ENCODE data around the gene RANBP3L. TPM values are rescaled to one million over a fixed set of nuclear protein-coding genes. Genes with fewer than 3 reads are reported as not detected.

RANBP3L gene
- total RNA-seq, 1 donor from 2014 or later, result not detected

DNA sequence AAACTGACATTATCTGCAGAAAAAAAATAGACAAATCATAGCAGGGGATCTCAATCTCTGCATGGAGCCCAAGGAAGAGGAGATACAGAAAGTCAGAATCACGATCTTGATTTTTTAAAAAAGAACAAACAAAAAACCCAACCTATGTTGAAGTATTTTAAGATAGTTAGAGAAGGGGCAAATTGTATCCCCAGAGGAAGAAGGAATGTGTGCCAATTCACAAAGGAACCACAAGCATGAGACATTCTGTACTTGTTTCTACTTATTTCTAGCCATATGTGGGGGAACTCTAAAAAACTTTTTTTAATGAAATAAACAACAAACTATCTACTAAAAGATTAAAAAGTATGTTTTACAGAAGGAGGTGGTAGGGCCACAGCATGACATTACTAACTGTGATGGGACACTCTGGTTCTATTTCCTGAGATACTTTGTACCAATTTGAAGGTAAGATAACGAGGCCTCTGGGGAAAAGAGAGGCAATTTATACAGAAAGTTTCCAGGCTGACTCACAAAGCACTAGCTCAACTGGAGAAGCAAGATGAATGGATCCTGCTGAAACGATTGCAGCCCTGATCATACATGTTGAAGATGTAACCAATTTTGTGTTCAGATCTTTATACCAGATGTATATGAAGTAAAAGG lies 22.5 kb downstream of the RANBP3L start:
- no peak overlapping the region for H3K4me2 ChIP-seq
- H3K4me3 ChIP-seq, result no peak overlapping the region
- Mint-ChIP-seq H3K27ac (no peak overlapping the region), H3K4me1 (peaks cover 31% of the 10 kb centered on the region), H3K4me3 (no peak overlapping the region), H3K36me3 (no peaks in the 10 kb centered on the region), H3K27me3 (ENCODE audit: insufficient read depth, low read depth) (no peaks in the 10 kb centered on the region), H3K9me3 (no peaks in the 10 kb centered on the region)
- no peak overlapping the region for H2AFZ ChIP-seq (replicated peaks)
- H3K27me3 ChIP-seq, result no peaks in the 10 kb centered on the region
- TF ChIP-seq EZH2 (IDR thresholded peaks at IDR 0.05) (no peak), EZH2phosphoT487 (IDR thresholded peaks at IDR 0.05) (no peak)
- TF ChIP-seq, protein P1, sequence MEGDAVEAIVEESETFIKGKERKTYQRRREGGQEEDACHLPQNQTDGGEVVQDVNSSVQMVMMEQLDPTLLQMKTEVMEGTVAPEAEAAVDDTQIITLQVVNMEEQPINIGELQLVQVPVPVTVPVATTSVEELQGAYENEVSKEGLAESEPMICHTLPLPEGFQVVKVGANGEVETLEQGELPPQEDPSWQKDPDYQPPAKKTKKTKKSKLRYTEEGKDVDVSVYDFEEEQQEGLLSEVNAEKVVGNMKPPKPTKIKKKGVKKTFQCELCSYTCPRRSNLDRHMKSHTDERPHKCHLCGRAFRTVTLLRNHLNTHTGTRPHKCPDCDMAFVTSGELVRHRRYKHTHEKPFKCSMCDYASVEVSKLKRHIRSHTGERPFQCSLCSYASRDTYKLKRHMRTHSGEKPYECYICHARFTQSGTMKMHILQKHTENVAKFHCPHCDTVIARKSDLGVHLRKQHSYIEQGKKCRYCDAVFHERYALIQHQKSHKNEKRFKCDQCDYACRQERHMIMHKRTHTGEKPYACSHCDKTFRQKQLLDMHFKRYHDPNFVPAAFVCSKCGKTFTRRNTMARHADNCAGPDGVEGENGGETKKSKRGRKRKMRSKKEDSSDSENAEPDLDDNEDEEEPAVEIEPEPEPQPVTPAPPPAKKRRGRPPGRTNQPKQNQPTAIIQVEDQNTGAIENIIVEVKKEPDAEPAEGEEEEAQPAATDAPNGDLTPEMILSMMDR (IDR thresholded peaks at IDR 0.05), result no peak
- peaks cover 7% of the 10 kb centered on the region for H3K4me1 ChIP-seq
- DNase-seq (ENCODE audit: low spot score), result no peak
- no peak overlapping the region for H3K27ac ChIP-seq
- H3K9ac ChIP-seq, result no peak overlapping the region
- no peaks in the 10 kb centered on the region for H3K79me2 ChIP-seq (ENCODE audit: low read depth)
- no peaks in the 10 kb centered on the region for H4K20me1 ChIP-seq (ENCODE audit: low read depth)
- H3F3A ChIP-seq (ENCODE audit: low read depth), result no peaks in the 10 kb centered on the region
- H3K9me3 ChIP-seq (ENCODE audit: low read depth), result no peaks in the 10 kb centered on the region
- no peaks in the 10 kb centered on the region for H3K36me3 ChIP-seq

DNA sequence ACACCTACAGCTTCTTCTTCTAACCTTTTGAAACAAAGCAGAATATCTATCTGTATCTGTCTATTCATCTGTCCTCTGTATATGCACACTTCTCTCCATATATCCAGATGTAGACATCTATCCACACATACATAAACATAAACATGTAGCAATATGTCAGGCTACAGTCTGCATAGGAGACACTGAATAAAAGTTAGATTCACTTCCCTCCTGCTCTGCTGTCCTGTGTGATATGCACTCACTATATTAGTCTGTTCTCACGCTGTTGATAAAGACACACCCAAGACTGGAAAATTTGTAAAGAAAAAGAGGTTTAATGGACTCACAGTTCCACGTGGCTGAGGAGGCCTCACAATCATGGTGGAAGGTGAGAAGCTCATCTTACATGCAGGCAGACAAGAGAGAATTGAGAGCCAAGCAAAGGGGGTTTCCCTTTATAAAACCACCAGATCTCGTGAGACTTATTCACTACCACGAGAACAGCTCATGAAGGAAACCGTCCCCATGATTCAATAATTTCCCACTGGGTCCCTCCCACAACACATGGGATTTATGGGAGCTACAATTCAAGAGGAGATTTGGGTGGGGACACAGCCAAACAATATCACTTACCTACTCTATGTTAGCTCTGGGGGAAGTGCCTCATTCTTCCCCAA lies 24.1 kb downstream of the RANBP3L start:
- Mint-ChIP-seq H3K9me3 (no peaks in the 10 kb centered on the region), H3K4me3 (no peak overlapping the region), H3K27ac (no peak overlapping the region), H3K36me3 (no peaks in the 10 kb centered on the region), H3K27me3 (ENCODE audit: insufficient read depth, low read depth) (peaks cover 2% of the 10 kb centered on the region), H3K4me1 (peaks cover 36% of the 10 kb centered on the region)
- Histone ChIP-seq H3K36me3 (no peaks in the 10 kb centered on the region), H3K4me2 (no peak overlapping the region), H4K20me1 (ENCODE audit: low read depth) (no peaks in the 10 kb centered on the region), H3K9ac (no peak overlapping the region), H3K27ac (no peak overlapping the region), H3K4me3 (no peak overlapping the region), H3K9me3 (ENCODE audit: low read depth) (no peaks in the 10 kb centered on the region), H3F3A (ENCODE audit: low read depth) (no peaks in the 10 kb centered on the region), H3K27me3 (no peaks in the 10 kb centered on the region), H2AFZ (replicated peaks) (no peak overlapping the region), H3K79me2 (ENCODE audit: low read depth) (no peaks in the 10 kb centered on the region), H3K4me1 (peaks cover 12% of the 10 kb centered on the region)
- TF ChIP-seq, protein P1 (IDR thresholded peaks at IDR 0.05), result no peak
- no peak for TF ChIP-seq EZH2 (IDR thresholded peaks at IDR 0.05)
- no peak for TF ChIP-seq EZH2phosphoT487 (IDR thresholded peaks at IDR 0.05)
- no peak for DNase-seq (ENCODE audit: low spot score)

DNA sequence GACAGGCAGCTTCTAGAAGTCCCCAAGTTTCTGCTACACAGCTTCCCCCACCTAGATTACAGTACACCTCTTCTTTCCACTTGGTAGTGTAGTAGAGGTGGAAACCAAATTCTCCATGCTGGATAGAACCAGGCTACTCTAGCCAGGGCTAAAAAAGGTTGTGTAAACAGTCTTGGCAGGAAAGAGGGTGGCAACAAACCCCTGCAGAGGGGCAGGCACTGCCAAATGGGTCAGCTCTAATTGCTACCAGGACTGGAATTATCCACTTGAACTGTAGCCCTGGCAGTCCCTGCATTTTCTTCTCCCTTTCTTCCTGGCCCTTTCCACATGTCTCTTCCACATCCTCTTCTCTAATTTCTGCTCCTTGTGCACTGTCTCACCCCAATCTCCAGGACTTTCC lies 24.8 kb downstream of the RANBP3L start:
- H2AFZ ChIP-seq (replicated peaks), result no peak overlapping the region
- no peak overlapping the region for H3K9ac ChIP-seq
- H3K36me3 Mint-ChIP-seq, result no peaks in the 10 kb centered on the region
- H3K4me3 Mint-ChIP-seq, result no peak overlapping the region
- no peaks in the 10 kb centered on the region for H3K9me3 Mint-ChIP-seq
- no peak overlapping the region for H3K4me2 ChIP-seq
- H3K36me3 ChIP-seq, result no peaks in the 10 kb centered on the region
- H4K20me1 ChIP-seq (ENCODE audit: low read depth), result no peaks in the 10 kb centered on the region
- H3K4me1 ChIP-seq, result peaks cover 12% of the 10 kb centered on the region
- H3K79me2 ChIP-seq (ENCODE audit: low read depth), result no peaks in the 10 kb centered on the region
- H3F3A ChIP-seq (ENCODE audit: low read depth), result no peaks in the 10 kb centered on the region
- DNase-seq (ENCODE audit: low spot score), result no peak
- H3K9me3 ChIP-seq (ENCODE audit: low read depth), result no peaks in the 10 kb centered on the region
- no peaks in the 10 kb centered on the region for H3K27me3 ChIP-seq
- no peak overlapping the region for H3K27ac ChIP-seq
- no peak overlapping the region for H3K4me3 ChIP-seq
- peaks cover 2% of the 10 kb centered on the region for H3K27me3 Mint-ChIP-seq (ENCODE audit: insufficient read depth, low read depth)
- H3K4me1 Mint-ChIP-seq, result peaks cover 36% of the 10 kb centered on the region
- TF ChIP-seq EZH2 (IDR thresholded peaks at IDR 0.05), result no peak
- TF ChIP-seq, protein P1 (IDR thresholded peaks at IDR 0.05), result no peak
- no peak for TF ChIP-seq EZH2phosphoT487 (IDR thresholded peaks at IDR 0.05)
- H3K27ac Mint-ChIP-seq, result no peak overlapping the region
